Activated naive CD4-positive, alpha-beta T cell treated with anti-CD3 and anti-CD28 coated beads, Interleukin-2, amount 50 U/mL, for 24 hours (primary cell): ENCODE measurements around the gene OR56B1.
A peak's percentile ranks its signal among the peaks of the same experiment; 100 is the strongest.
"Not testable (repeated sequence)": the region's sequence is repeated elsewhere in the genome, so short reads cannot be mapped to it uniquely, and the experiment has no call there.

Experiments
- H3K27ac Mint-ChIP-seq: one replicate; pipeline ENCODE4 v1.8.0; 2021; ENCODE audit warnings: mild to moderate bottlenecking, mixed read lengths
- H3K27me3 Mint-ChIP-seq: one replicate; pipeline ENCODE4 v1.8.0; 2021; ENCODE audit warnings: mixed read lengths
- H3K36me3 Mint-ChIP-seq: one replicate; pipeline ENCODE4 v1.8.0; 2021; ENCODE audit warnings: mixed read lengths
- H3K4me1 Mint-ChIP-seq: one replicate; pipeline ENCODE4 v1.8.0; 2021; ENCODE audit warnings: mixed read lengths
- H3K4me3 Mint-ChIP-seq: one replicate; pipeline ENCODE4 v1.8.0; 2021; ENCODE audit warnings: mild to moderate bottlenecking, mixed read lengths
- H3K9me3 Mint-ChIP-seq: one replicate; pipeline ENCODE4 v1.8.0; 2021; ENCODE audit warnings: mixed read lengths

OR56B1 gene, protein sequence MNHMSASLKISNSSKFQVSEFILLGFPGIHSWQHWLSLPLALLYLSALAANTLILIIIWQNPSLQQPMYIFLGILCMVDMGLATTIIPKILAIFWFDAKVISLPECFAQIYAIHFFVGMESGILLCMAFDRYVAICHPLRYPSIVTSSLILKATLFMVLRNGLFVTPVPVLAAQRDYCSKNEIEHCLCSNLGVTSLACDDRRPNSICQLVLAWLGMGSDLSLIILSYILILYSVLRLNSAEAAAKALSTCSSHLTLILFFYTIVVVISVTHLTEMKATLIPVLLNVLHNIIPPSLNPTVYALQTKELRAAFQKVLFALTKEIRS

GRCh38 chr11:5736396-5736795 lies at the start of gene OR56B1:
OR56B1 (plus strand) TSS chr11:5736448; CDS start chr11:5736517, 69 bp downstream.
- Mint-ChIP-seq H3K4me1 (no peaks in the 10 kb centered on the region), H3K27me3 (no peaks in the 10 kb centered on the region), H3K36me3 (peaks cover 12% of the 10 kb centered on the region), H3K9me3 (peaks cover 11% of the 10 kb centered on the region), H3K4me3 (no peak within 1 kb of the TSS), H3K27ac (no peak within 1 kb of the TSS)

DNA sequence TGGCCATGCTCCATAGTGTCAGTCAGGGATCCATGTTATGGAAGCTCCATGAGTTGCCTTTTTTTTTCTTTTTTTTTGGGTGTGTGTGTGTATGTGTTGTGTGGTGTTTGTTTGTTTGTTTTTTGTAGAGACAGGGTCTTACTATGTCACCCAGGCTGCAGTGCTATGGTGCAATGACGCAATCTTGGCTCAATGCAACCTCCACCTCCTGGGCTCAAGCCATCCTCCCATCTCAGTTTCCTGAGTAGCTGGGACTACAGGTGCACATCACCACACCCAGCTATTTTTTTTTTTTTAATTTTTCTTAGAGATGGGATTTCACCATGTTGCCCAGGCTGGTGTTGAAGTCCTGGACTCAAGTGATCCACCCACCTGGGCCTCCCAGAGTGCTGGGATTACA lies 47.8 kb upstream of the OR56B1 start:
- peak overlapping the region; percentile 92 for H3K27ac Mint-ChIP-seq
- H3K9me3 Mint-ChIP-seq = no peaks in the 10 kb centered on the region
- H3K4me3 Mint-ChIP-seq = peak overlapping the region; percentile 61
- H3K4me1 Mint-ChIP-seq = peaks cover 65% of the 10 kb centered on the region
- H3K36me3 Mint-ChIP-seq = peaks cover 7% of the 10 kb centered on the region
- H3K27me3 Mint-ChIP-seq = no peaks in the 10 kb centered on the region

- Mint-ChIP-seq H3K4me3 (peak within 1 kb of the TSS; percentile 96), H3K4me1 (peaks cover 63% of the 10 kb centered on the region), H3K27ac (peak within 1 kb of the TSS; percentile 96), H3K36me3 (peaks cover 5% of the 10 kb centered on the region), H3K27me3 (no peaks in the 10 kb centered on the region), H3K9me3 (no peaks in the 10 kb centered on the region)
Measured at GRCh38 chr11:5689551-5689983, 46.7 kb upstream of the OR56B1 start, which contains the start of gene TRIM22. TRIM22 (plus strand) TSS chr11:5689790; CDS start chr11:5696233, 6,443 bp downstream.

- Mint-ChIP-seq H3K36me3 (peaks cover 8% of the 10 kb centered on the region), H3K27ac (peak overlapping the region; percentile 96), H3K27me3 (no peaks in the 10 kb centered on the region), H3K4me1 (peaks cover 63% of the 10 kb centered on the region), H3K4me3 (peak overlapping the region; percentile 96), H3K9me3 (no peaks in the 10 kb centered on the region)
Measured at GRCh38 chr11:5690216-5690615, 46.0 kb upstream of the OR56B1 start.

DNA sequence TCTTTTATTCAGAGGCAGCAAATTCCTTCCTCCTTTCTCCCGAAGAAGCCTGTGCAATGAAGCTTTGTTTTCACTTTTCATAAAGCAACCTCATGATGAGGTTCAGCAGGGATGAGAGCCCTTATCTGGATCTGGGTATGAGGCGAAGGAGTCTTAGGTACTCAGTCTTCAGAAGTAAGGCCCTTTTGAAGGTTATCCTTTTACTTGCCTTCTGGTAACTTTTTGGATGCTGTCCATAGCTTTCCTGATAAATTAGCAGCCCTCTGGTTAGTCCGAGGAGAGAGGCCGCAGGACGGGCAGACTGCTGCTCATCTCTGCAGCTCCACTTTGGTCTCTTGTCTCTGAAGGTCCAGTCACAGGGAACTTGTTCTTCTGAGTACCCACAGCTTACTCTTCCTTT lies 45.5 kb upstream of the OR56B1 start:
- Mint-ChIP-seq H3K36me3 (peaks cover 8% of the 10 kb centered on the region), H3K27ac (peak overlapping the region; percentile 96)

DNA sequence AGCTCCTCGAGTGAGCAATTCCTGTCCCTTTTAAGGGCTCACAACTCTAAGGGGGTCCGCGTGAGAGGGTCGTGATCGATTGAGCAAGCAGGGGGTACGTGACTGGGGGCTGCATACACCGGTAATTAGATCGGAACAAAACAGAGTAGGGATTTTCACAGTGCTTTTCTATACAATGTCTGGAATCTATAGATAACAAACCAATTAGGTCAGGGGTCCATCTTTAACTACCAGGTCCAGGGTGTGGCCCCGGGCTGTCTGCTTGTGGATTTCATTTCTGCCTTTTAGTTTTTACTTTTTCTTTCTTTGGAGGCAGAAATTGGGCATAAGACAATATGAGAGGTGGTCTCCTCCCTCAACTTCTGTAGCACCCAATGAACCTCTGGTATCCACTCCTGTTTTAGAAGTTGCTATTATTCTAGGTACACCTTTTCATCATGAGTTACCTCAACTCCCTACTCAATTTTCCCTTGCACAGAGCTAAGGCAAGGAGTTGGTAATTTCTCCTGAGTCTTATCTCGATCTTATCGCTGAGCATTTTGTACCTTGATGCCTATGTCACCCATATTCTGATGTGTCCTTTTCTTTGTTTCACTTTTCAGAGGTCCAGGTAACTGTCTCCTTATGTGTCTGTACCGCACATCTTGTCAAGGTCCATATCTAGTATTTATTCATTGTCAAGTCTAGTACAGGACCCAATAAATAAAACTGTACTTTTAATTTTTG lies 44.8 kb upstream of the OR56B1 start:
- H3K36me3 Mint-ChIP-seq = peaks cover 12% of the 10 kb centered on the region
- peak overlapping the region; percentile 96 for H3K4me3 Mint-ChIP-seq
- H3K9me3 Mint-ChIP-seq, H3K27me3 Mint-ChIP-seq: not testable (repeated sequence)
- peak overlapping the region; percentile 96 for H3K27ac Mint-ChIP-seq
- peaks cover 68% of the 10 kb centered on the region for H3K4me1 Mint-ChIP-seq

More for the DNA sequence above, 45.5 kb upstream of the OR56B1 start:
- peaks cover 65% of the 10 kb centered on the region for H3K4me1 Mint-ChIP-seq
- H3K9me3 Mint-ChIP-seq = no peaks in the 10 kb centered on the region
- peak overlapping the region; percentile 96 for H3K4me3 Mint-ChIP-seq
- no peaks in the 10 kb centered on the region for H3K27me3 Mint-ChIP-seq

- Mint-ChIP-seq H3K36me3 (peaks cover 12% of the 10 kb centered on the region), H3K27me3 (no peaks in the 10 kb centered on the region), H3K27ac (peak overlapping the region; percentile 96), H3K4me1 (peaks cover 70% of the 10 kb centered on the region), H3K4me3 (peak overlapping the region; percentile 96), H3K9me3 (no peaks in the 10 kb centered on the region)
Measured at GRCh38 chr11:5691964-5692361, 44.3 kb upstream of the OR56B1 start.

DNA sequence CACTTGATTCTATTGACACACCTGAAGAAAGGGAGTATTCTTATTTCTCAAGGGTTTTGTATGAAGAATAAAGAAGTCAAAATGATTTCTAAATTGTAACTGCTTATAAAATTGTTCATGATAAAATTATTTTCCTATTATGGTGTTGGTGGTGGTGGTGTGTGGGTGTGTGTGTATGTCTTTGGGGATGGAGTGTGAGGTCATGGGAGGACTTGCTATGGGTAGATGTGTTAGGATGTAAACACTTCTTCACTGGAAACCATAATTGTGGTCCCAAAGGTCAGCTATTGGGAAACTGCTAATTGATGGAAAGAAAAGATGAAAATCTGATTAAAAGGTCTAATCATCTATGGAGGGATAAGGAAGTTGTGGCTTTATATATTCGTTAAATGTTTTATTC lies 41.6 kb upstream of the OR56B1 start:
- peak overlapping the region; percentile 86 for H3K27ac Mint-ChIP-seq
- peak overlapping the region; percentile 64 for H3K4me3 Mint-ChIP-seq
- H3K27me3 Mint-ChIP-seq = no peaks in the 10 kb centered on the region
- peaks cover 69% of the 10 kb centered on the region for H3K4me1 Mint-ChIP-seq
- H3K36me3 Mint-ChIP-seq = peaks cover 19% of the 10 kb centered on the region
- no peaks in the 10 kb centered on the region for H3K9me3 Mint-ChIP-seq

DNA sequence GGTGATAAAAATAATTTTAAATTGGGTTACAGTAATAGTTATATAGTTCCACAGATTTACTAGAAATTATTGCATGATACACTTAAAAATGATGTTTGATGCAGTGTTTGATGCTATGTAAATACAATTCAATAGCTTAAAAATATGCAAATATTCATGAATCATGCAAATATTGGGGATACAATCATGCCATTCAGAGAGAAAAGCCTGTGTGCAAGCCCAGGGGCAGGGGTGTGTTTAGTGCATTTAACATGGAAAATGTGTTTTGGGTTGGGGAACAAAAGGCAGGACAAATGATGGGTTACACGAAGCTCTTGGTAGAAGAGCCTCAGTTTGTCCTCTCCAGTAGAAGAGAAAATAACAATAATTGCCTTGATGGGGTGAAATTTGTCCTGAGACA lies 40.7 kb upstream of the OR56B1 start:
- Mint-ChIP-seq H3K4me3 (peak overlapping the region; percentile 53), H3K9me3 (no peaks in the 10 kb centered on the region), H3K36me3 (peaks cover 19% of the 10 kb centered on the region), H3K27me3 (no peaks in the 10 kb centered on the region), H3K4me1 (peaks cover 77% of the 10 kb centered on the region), H3K27ac (peak overlapping the region; percentile 87)

- Mint-ChIP-seq H3K27ac (peak overlapping the region; percentile 87), H3K4me1 (peaks cover 83% of the 10 kb centered on the region), H3K9me3 (no peaks in the 10 kb centered on the region), H3K36me3 (peaks cover 21% of the 10 kb centered on the region), H3K27me3 (no peaks in the 10 kb centered on the region), H3K4me3 (peak overlapping the region; percentile 53)
Measured at GRCh38 chr11:5696210-5696609, 40.0 kb upstream of the OR56B1 start.

- Mint-ChIP-seq H3K4me3 (no peak overlapping the region), H3K27me3 (no peaks in the 10 kb centered on the region), H3K36me3 (peaks cover 18% of the 10 kb centered on the region), H3K27ac (peak overlapping the region; percentile 76), H3K9me3 (no peaks in the 10 kb centered on the region), H3K4me1 (peaks cover 84% of the 10 kb centered on the region)
Measured at GRCh38 chr11:5698281-5698680, 38.0 kb upstream of the OR56B1 start.

- Mint-ChIP-seq H3K4me1 (peaks cover 82% of the 10 kb centered on the region), H3K4me3 (peak overlapping the region; percentile 7), H3K27ac (peak overlapping the region; percentile 82)
Measured at GRCh38 chr11:5700421-5701054, 35.7 kb upstream of the OR56B1 start.

GRCh38 chr11:5701055-5701577 lies 35.1 kb upstream of the OR56B1 start:
- Mint-ChIP-seq H3K36me3 (peaks cover 29% of the 10 kb centered on the region), H3K4me1 (peaks cover 78% of the 10 kb centered on the region)

More at GRCh38 chr11:5700421-5701054, 35.7 kb upstream of the OR56B1 start:
- H3K36me3 Mint-ChIP-seq = peaks cover 26% of the 10 kb centered on the region
- H3K9me3 Mint-ChIP-seq = no peaks in the 10 kb centered on the region
- no peaks in the 10 kb centered on the region for H3K27me3 Mint-ChIP-seq

GRCh38 chr11:5703741-5704536 lies 32.3 kb upstream of the OR56B1 start:
- Mint-ChIP-seq H3K4me1 (peaks cover 51% of the 10 kb centered on the region), H3K4me3 (peak overlapping the region; percentile 23), H3K9me3 (no peaks in the 10 kb centered on the region), H3K27me3 (no peaks in the 10 kb centered on the region), H3K27ac (peak overlapping the region; percentile 86), H3K36me3 (peaks cover 27% of the 10 kb centered on the region)

More at GRCh38 chr11:5701055-5701577, 35.1 kb upstream of the OR56B1 start:
- H3K27me3 Mint-ChIP-seq = no peaks in the 10 kb centered on the region
- no peaks in the 10 kb centered on the region for H3K9me3 Mint-ChIP-seq
- H3K4me3 Mint-ChIP-seq = no peak overlapping the region
- H3K27ac Mint-ChIP-seq = peak overlapping the region; percentile 82

GRCh38 chr11:5705688-5706087 lies 30.6 kb upstream of the OR56B1 start:
- H3K36me3 Mint-ChIP-seq = peaks cover 28% of the 10 kb centered on the region
- no peak overlapping the region for H3K4me3 Mint-ChIP-seq
- H3K4me1 Mint-ChIP-seq = peaks cover 38% of the 10 kb centered on the region
- peak overlapping the region; percentile 73 for H3K27ac Mint-ChIP-seq
- no peaks in the 10 kb centered on the region for H3K9me3 Mint-ChIP-seq
- H3K27me3 Mint-ChIP-seq = no peaks in the 10 kb centered on the region
